H1 (cell line): ENCODE data around the gene PDE8B. TPM values are rescaled to one million over a fixed set of nuclear protein-coding genes. Genes with fewer than 3 reads are reported as not detected.

Experiments used
- CTCF ChIA-PET: fragments of 300-600 bp; sonication (Branson Sonifier 250); formaldehyde crosslinking; loops from one replicate; lab custom pipeline; 2021; ENCODE audit not compliant: partially characterized antibody; lab: Charles Lee
- POLR2A ChIA-PET: fragments of 300-600 bp; sonication (Branson Sonifier 250); formaldehyde crosslinking; loops from one replicate; lab custom pipeline; 2021; ENCODE audit warnings: inconsistent platforms; ENCODE audit not compliant: partially characterized antibody; lab: Charles Lee
- DNase-seq, 2 experiments: peaks; one replicate each; pipeline versions ENCODE4 v3.0.0 to v3.0.0-alpha.2; 2010 to 2022; ENCODE audit warnings: low spot score in 2 of 2, low read depth in 1 of 2, mixed read lengths in 1 of 2
- FAIRE-seq: peaks from 2 replicates; lab custom pipeline; 2011; peaks lifted over from hg19 to GRCh38; lab: Jason Lieb, UNC
- H2AFZ ChIP-seq: 2 replicates; pipeline ENCODE4 v1.8.1; 2012; ENCODE audit warnings: low read length, inconsistent platforms
- H2AK5ac ChIP-seq: 2 replicates; pipeline ENCODE4 v1.6.1; 2013; ENCODE audit warnings: low read depth, low read length
- H2BK120ac ChIP-seq: replicated peaks from 2 replicates; pipeline ENCODE3; 2013; ENCODE audit warnings: low read depth, low read length, inconsistent platforms
- H2BK12ac ChIP-seq: 2 replicates; pipeline ENCODE4 v1.6.1; 2013; ENCODE audit warnings: low read depth, low read length
- H2BK15ac ChIP-seq: 2 replicates; pipeline ENCODE4 v1.6.1; 2013; ENCODE audit warnings: low read length
- H2BK20ac ChIP-seq: 2 replicates; pipeline ENCODE4 v1.6.1; 2013; ENCODE audit warnings: low read length
- H2BK5ac ChIP-seq: 2 replicates; pipeline ENCODE4 v1.6.1; 2013; ENCODE audit warnings: low read depth, low read length
- H3K14ac ChIP-seq: 2 replicates; pipeline ENCODE4 v1.6.1; 2013; ENCODE audit warnings: inconsistent platforms; ENCODE audit not compliant: insufficient read length
- H3K18ac ChIP-seq: 2 replicates; pipeline ENCODE4 v1.6.1; 2013; ENCODE audit warnings: low read length; ENCODE audit errors: extremely low read depth
- H3K23ac ChIP-seq: 2 replicates; pipeline ENCODE4 v1.6.1; 2013; ENCODE audit warnings: inconsistent platforms; ENCODE audit not compliant: insufficient read length
- H3K23me2 ChIP-seq: 2 replicates; pipeline ENCODE4 v1.6.1; 2013; ENCODE audit warnings: low read depth, low read length
- H3K27ac ChIP-seq: 2 replicates; pipeline ENCODE4 v1.6.1; 2011; ENCODE audit warnings: low read depth, low read length, inconsistent platforms
- H3K27me3 ChIP-seq, 4 experiments: replicated peaks in 1 of 4; 1 replicate in 1 of 4; 2 replicates in 3 of 4; pipeline versions ENCODE4 v1.6.1 to v1.8.1; 2011 to 2013; ENCODE audit warnings: low read length in 3 of 4, mild to moderate bottlenecking in 3 of 4, inconsistent platforms in 2 of 4, mixed read lengths in 2 of 4, moderate library complexity in 1 of 4; ENCODE audit not compliant: control insufficient read depth in 3 of 4, insufficient read depth in 3 of 4; ENCODE audit errors: extremely low read depth in 1 of 4
- H3K36me3 ChIP-seq, 4 experiments: 2 replicates each; pipeline versions ENCODE4 v1.6.1 to v1.8.1; 2011 to 2013; ENCODE audit warnings: mild to moderate bottlenecking in 4 of 4, low read length in 3 of 4, moderate library complexity in 2 of 4, control low read depth in 1 of 4, inconsistent platforms in 1 of 4; ENCODE audit not compliant: insufficient read depth in 4 of 4, control insufficient read depth in 2 of 4
- H3K4ac ChIP-seq: replicated peaks from 2 replicates; pipeline ENCODE3; 2013; ENCODE audit warnings: low read length, low read depth, mixed read lengths, inconsistent platforms; ENCODE audit not compliant: insufficient read length
- H3K4me1 ChIP-seq, 4 experiments: replicated peaks in 1 of 4; 1 replicate in 1 of 4; 2 replicates in 3 of 4; pipeline versions ENCODE4 v1.6.1 to v1.8.1; 2011 to 2013; ENCODE audit warnings: low read length in 3 of 4, inconsistent platforms in 2 of 4, mixed read lengths in 1 of 4; ENCODE audit not compliant: insufficient read depth in 4 of 4, control insufficient read depth in 3 of 4
- H3K4me2 ChIP-seq, 2 experiments: 2 replicates each; pipeline versions ENCODE4 v1.6.1 to v1.8.1; 2011 to 2013; ENCODE audit warnings: low read depth in 2 of 2, low read length in 2 of 2, control low read depth in 1 of 2, inconsistent platforms in 1 of 2, mild to moderate bottlenecking in 1 of 2; ENCODE audit not compliant: insufficient read depth in 1 of 2
- H3K4me3 ChIP-seq, 4 experiments: fragments of 200-600, 300-600 bp in 1 of 4; sonication (generic), shearing (Covaris generic), sonication (Bioruptor Twin) in 1 of 4; 2 replicates each; pipeline versions ENCODE4 v1.5.1 to v1.8.1; 2011 to 2016; ENCODE audit warnings: low read length in 4 of 4, low read depth in 3 of 4, control low read depth in 2 of 4, inconsistent platforms in 2 of 4, mild to moderate bottlenecking in 2 of 4, mixed read lengths in 1 of 4, moderate library complexity in 1 of 4; ENCODE audit not compliant: insufficient read depth in 2 of 4; ENCODE audit errors: extremely low read depth in 1 of 4
- H3K56ac ChIP-seq: replicated peaks from 2 replicates; pipeline ENCODE3; 2013; ENCODE audit warnings: low read depth, mild to moderate bottlenecking, mixed read lengths, low read length, inconsistent platforms; ENCODE audit not compliant: insufficient read length
- H3K79me1 ChIP-seq: 2 replicates; pipeline ENCODE4 v1.6.1; 2013; ENCODE audit warnings: low read depth, low read length, control low read depth
- H3K79me2 ChIP-seq, 2 experiments: 2 replicates each; pipeline versions ENCODE4 v1.6.1 to v1.8.1; 2012 to 2013; ENCODE audit warnings: low read length in 2 of 2, mild to moderate bottlenecking in 2 of 2, inconsistent platforms in 1 of 2; ENCODE audit not compliant: insufficient read depth in 2 of 2, control insufficient read depth in 1 of 2
- H3K9ac ChIP-seq, 4 experiments: replicated peaks in 1 of 4; 1 replicate in 1 of 4; 2 replicates in 3 of 4; pipeline versions ENCODE4 v1.6.1 to v1.8.1; 2011 to 2013; ENCODE audit warnings: low read depth in 3 of 4, low read length in 3 of 4, control low read depth in 2 of 4, mild to moderate bottlenecking in 2 of 4, moderate library complexity in 2 of 4, inconsistent platforms in 1 of 4; ENCODE audit errors: extremely low read depth in 1 of 4
- H3K9me3 ChIP-seq, 2 experiments: 2 replicates each; pipeline versions ENCODE4 v1.6.1 to v1.8.1; 2012 to 2013; ENCODE audit warnings: mild to moderate bottlenecking in 2 of 2, moderate library complexity in 2 of 2, control low read depth in 1 of 2, inconsistent platforms in 1 of 2, low read depth in 1 of 2, low read length in 1 of 2, mixed read lengths in 1 of 2; ENCODE audit not compliant: insufficient read depth in 2 of 2
- H4K20me1 ChIP-seq, 2 experiments: replicated peaks in 1 of 2; 2 replicates each; pipeline versions ENCODE3 to v1.8.1; 2011 to 2013; ENCODE audit warnings: inconsistent platforms in 2 of 2, low read length in 2 of 2, mild to moderate bottlenecking in 1 of 2; ENCODE audit not compliant: insufficient read depth in 2 of 2, control insufficient read depth in 1 of 2
- H4K5ac ChIP-seq: 2 replicates; pipeline ENCODE4 v1.6.1; 2013; ENCODE audit warnings: low read length, low read depth, mixed read lengths, inconsistent platforms; ENCODE audit not compliant: insufficient read length
- H4K8ac ChIP-seq: 2 replicates; pipeline ENCODE4 v1.8.0; 2013; ENCODE audit warnings: mild to moderate bottlenecking, moderate library complexity, low read length, inconsistent platforms; ENCODE audit not compliant: insufficient read depth; ENCODE audit errors: extremely low read depth
- H4K91ac ChIP-seq: replicated peaks from 2 replicates; pipeline ENCODE3; 2013; ENCODE audit warnings: low read length, mixed read lengths, inconsistent platforms; ENCODE audit not compliant: insufficient read length
- BACH1 ChIP-seq: IDR thresholded peaks from 2 replicates; pipeline ENCODE4 v1.6.1; 2012; ENCODE audit warnings: low read length, improper control_type of control experiment
- CBX5 ChIP-seq: fragments of 300-800, 300-1000 bp; sonication (generic); IDR thresholded peaks from 2 replicates; pipeline ENCODE4 v1.7.1; 2016; ENCODE audit warnings: antibody characterized with exemption, low read length, low read depth
- CREB1 ChIP-seq: IDR thresholded peaks from 2 replicates; pipeline ENCODE4 v1.6.1; 2012; ENCODE audit warnings: inconsistent platforms
- CTBP2 ChIP-seq: IDR thresholded peaks from 2 replicates; pipeline ENCODE4 v1.7.0; 2011; ENCODE audit warnings: borderline replicate concordance, mild to moderate bottlenecking, moderate library complexity, mixed read lengths, low read length; ENCODE audit not compliant: insufficient read depth, insufficient read length
- CTCF ChIP-seq, 3 experiments: IDR thresholded peaks; 1 replicate in 2 of 3; 2 replicates in 1 of 3; pipeline versions ENCODE4 v1.5.1 to v1.6.1; 2011; ENCODE audit warnings: low read length in 3 of 3, mild to moderate bottlenecking in 3 of 3, inconsistent platforms in 2 of 3, low read depth in 1 of 3, moderate library complexity in 1 of 3; ENCODE audit not compliant: insufficient read depth in 1 of 3; ENCODE audit errors: control extremely low read depth in 1 of 3
- EZH2 ChIP-seq: fragments of 200-600 bp; sonication (generic); IDR thresholded peaks from 2 replicates; pipeline ENCODE4 v1.7.1; 2012; ENCODE audit warnings: low read depth, mild to moderate bottlenecking, moderate library complexity, low read length, inconsistent platforms; ENCODE audit not compliant: severe bottlenecking
- JUN ChIP-seq: IDR thresholded peaks from 2 replicates; pipeline ENCODE4 v1.6.1; 2011; ENCODE audit warnings: low read depth, mild to moderate bottlenecking, improper control_type of control experiment, low read length
- KDM1A ChIP-seq: fragments of 200-600, 300-600 bp; sonication (generic); IDR thresholded peaks from 2 replicates; pipeline ENCODE4 v1.7.1; 2016; ENCODE audit warnings: mild to moderate bottlenecking, low read length, borderline replicate concordance
- NRF1 ChIP-seq: IDR thresholded peaks from 2 replicates; pipeline ENCODE4 v1.6.1; 2011; ENCODE audit warnings: mild to moderate bottlenecking, low read depth, low read length, improper control_type of control experiment
- PHF8 ChIP-seq: fragments of 200-600 bp; sonication (generic); conservative IDR thresholded peaks from 2 replicates; pipeline ENCODE4 v1.7.1; 2012; ENCODE audit warnings: low read depth, mild to moderate bottlenecking, inconsistent platforms, low read length, moderate library complexity
- SRF ChIP-seq: IDR thresholded peaks from 2 replicates; pipeline ENCODE4 v1.6.1; 2011; ENCODE audit warnings: mild to moderate bottlenecking, low read depth, low read length, moderate library complexity
- YY1 ChIP-seq: IDR thresholded peaks from 2 replicates; pipeline ENCODE4 v1.6.1; 2011; ENCODE audit warnings: low read depth, mild to moderate bottlenecking, low read length
- WGBS, 2 experiments: shearing (Covaris generic) in 1 of 2; methylation state at CpG; one replicate each; pipeline versions ENCODE4 v1.1.6 to v1.1.7; 2013 to 2015; ENCODE audit warnings: low lambda C conversion rate in 2 of 2, mixed read lengths in 2 of 2, inconsistent platforms in 1 of 2, low coverage in 1 of 2, missing lambda C conversion rate in 1 of 2; ENCODE audit not compliant: insufficient replicate concordance in 2 of 2, insufficient coverage in 1 of 2, insufficient read length in 1 of 2; ENCODE audit errors: extremely low coverage in 1 of 2, missing lambda C conversion rate in 1 of 2; 5-methylcytosine and 5-hydroxymethylcytosine counted together
- polyA plus RNA-seq, 7 experiments: library from polyadenylated mRNA; depleted of rRNA in 3 of 7; stranded (reverse) in 5 of 7; unstranded in 2 of 7; fragments of >200 nt in 5 of 7; fragments of 200-250 nt in 2 of 7; gene quantifications; 1 replicate in 5 of 7; 2 replicates in 1 of 7; 4 replicates in 1 of 7; pipeline versions ENCODE4 v1.2.1 to v1.2.3, GENCODE V29; 2011 to 2013; ENCODE audit warnings: missing spikeins in 2 of 7, mixed read lengths in 2 of 7
- total RNA-seq: library from RNA; stranded (reverse); fragmentation: NEBNext Ultra II Directional; extraction: Animal tissue kit (Norgen Biotek cat#: 25700); gene quantifications from 2 replicates; pipeline ENCODE4 v1.2.1, GENCODE V29; 2021

PDE8B gene
- total and polyA plus RNA-seq, 2 of the 8 experiments (the other 6 are each of a cell fraction or from before 2014, with no cell fraction given) = 0.32 to 1.1 TPM

GRCh38 chr5:77452351-77452750 lies 241.9 kb downstream of the PDE8B start:
- no peak overlapping the region for H2BK15ac ChIP-seq
- ChIA-PET POLR2A (no interaction called here), CTCF (no interaction called here)
- H3K23me2 ChIP-seq = no peaks in the 10 kb centered on the region
- H3K4ac ChIP-seq = no peak overlapping the region
- no peak overlapping the region for H3K4me2 ChIP-seq
- no peak overlapping the region for H2AFZ ChIP-seq
- H2AK5ac ChIP-seq = no peak overlapping the region
- no peaks in the 10 kb centered on the region for H4K20me1 ChIP-seq
- H2BK5ac ChIP-seq = no peak overlapping the region
- no peak overlapping the region for H3K9ac ChIP-seq
- no peak for FAIRE-seq
- H3K36me3 ChIP-seq = peaks cover 0 to 19% (median 9%) of the 10 kb centered on the region in 4 experiments; a peak in 6 of 8 replicates
- H3K79me2 ChIP-seq = no peaks in the 10 kb centered on the region
- no peak overlapping the region for H3K18ac ChIP-seq
- H4K5ac ChIP-seq = no peak overlapping the region
- no peak overlapping the region for H3K14ac ChIP-seq
- no peak overlapping the region for H4K8ac ChIP-seq
- H3K4me3 ChIP-seq = no peak overlapping the region
- H4K91ac ChIP-seq = no peak overlapping the region
- 87% methylated on average over 1 of the region's 1 CpG; no CpG with 5 or more reads in 1 of the 2 experiments for WGBS, 2 experiments
- no peak overlapping the region for H3K56ac ChIP-seq
- no peaks in the 10 kb centered on the region for H3K4me1 ChIP-seq
- H2BK20ac ChIP-seq = no peak overlapping the region
- no peak overlapping the region for H3K27ac ChIP-seq
- H3K27me3 ChIP-seq = no peaks in the 10 kb centered on the region
- no peak overlapping the region for H2BK120ac ChIP-seq
- no peak for DNase-seq
- no peaks in the 10 kb centered on the region for H3K9me3 ChIP-seq
- H3K23ac ChIP-seq = no peak overlapping the region
- H2BK12ac ChIP-seq = no peak overlapping the region
- no peaks in the 10 kb centered on the region for H3K79me1 ChIP-seq
- TF ChIP-seq CTCF (IDR thresholded peaks at IDR 0.05; ENCODE audit: control extremely low read depth in 1 of 3, insufficient read depth in 1 of 3, low read depth in 1 of 3, low read length in 3 of 3) = no peak
- no peak for TF ChIP-seq EZH2
- TF ChIP-seq CTBP2 = no peak
- TF ChIP-seq NRF1 = no peak
- TF ChIP-seq CREB1 = no peak
- TF ChIP-seq PHF8 = no peak
- no peak for TF ChIP-seq JUN
- no peak for TF ChIP-seq CBX5
- TF ChIP-seq SRF = no peak
- TF ChIP-seq KDM1A = no peak
- no peak for TF ChIP-seq YY1
- no peak for TF ChIP-seq BACH1
